AG08395 (cell line): Measurements from ENCODE around the gene AMH.

Experiments used
- DNase-seq: peaks from one replicate; pipeline ENCODE4 v3.0.0; 2012; ENCODE audit warnings: mixed read lengths, low spot score

Gene AMH

GRCh38 chr19:2249880-2250765 is 1.0 kb downstream of the AMH start:
- DNase-seq = no peak

- DNase-seq = no peak
These were observed 1.6 kb downstream of the AMH start for GRCh38 chr19:2250766-2251105.

GRCh38 chr19:2251106-2252054 is 2.3 kb downstream of the AMH start:
- DNase-seq = no peak

- no peak for DNase-seq
These were observed 3.1 kb downstream of the AMH start for GRCh38 chr19:2252055-2252796.

GRCh38 chr19:2252797-2253105 is 3.6 kb downstream of the AMH start:
- no peak for DNase-seq

- DNase-seq = no peak
These were observed 4.3 kb downstream of the AMH start for GRCh38 chr19:2253106-2254063.

- no peak for DNase-seq
These were observed 5.1 kb downstream of the AMH start for GRCh38 chr19:2254064-2254872.

GRCh38 chr19:2255112-2255845 is 6.2 kb downstream of the AMH start:
- no peak for DNase-seq

GRCh38 chr19:2255982-2256685 is 7.0 kb downstream of the AMH start, which contains the start of gene JSRP1:
TSS of gene JSRP1 (minus strand) at chr19:2256417. CDS start at chr19:2255314, 1,103 bp downstream.
- no peak for DNase-seq

GRCh38 chr19:2259336-2259735 is 10.2 kb downstream of the AMH start:
- DNase-seq = no peak

GRCh38 chr19:2260341-2260805 is 11.2 kb downstream of the AMH start:
- peak; percentile 45 for DNase-seq

- no peak for DNase-seq
These were observed 12.5 kb downstream of the AMH start for GRCh38 chr19:2261438-2262172.

- peak; percentile 66 for DNase-seq
These were observed 17.3 kb downstream of the AMH start for GRCh38 chr19:2266183-2266993.

- no peak for DNase-seq
These were observed 19.3 kb downstream of the AMH start for GRCh38 chr19:2268480-2268830.

- DNase-seq = no peak
These were observed 19.7 kb downstream of the AMH start for GRCh38 chr19:2268861-2269243.

GRCh38 chr19:2269244-2270156 is 20.4 kb downstream of the AMH start:
- peak; percentile 100 for DNase-seq

- DNase-seq = no peak
These were observed 21.0 kb downstream of the AMH start for GRCh38 chr19:2270157-2270422.
